HL-60 (cell line): Measurements from ENCODE around the gene VIPAS39.

ENCODE experiments used
- DNase-seq, 2 experiments: peaks; one replicate each; pipeline ENCODE4 v3.0.0-alpha.2; 2010 to 2020; ENCODE audit warnings: low read depth in 1 of 2, low spot score in 1 of 2
- H3K27ac ChIP-seq: fragments of 250-450 bp; sonication (Bioruptor Pico); replicated peaks from 2 replicates; pipeline ENCODE4 v1.5.1; 2020; ENCODE audit warnings: mild to moderate bottlenecking, moderate library complexity
- H3K27me3 ChIP-seq: fragments of 250-450 bp; sonication (Bioruptor Pico); 2 replicates; pipeline ENCODE4 v1.5.1; 2021; ENCODE audit warnings: mild to moderate bottlenecking, moderate library complexity; ENCODE audit not compliant: insufficient read depth, poor library complexity, severe bottlenecking
- H3K4me3 ChIP-seq: replicated peaks from 2 replicates; pipeline ENCODE4 v1.5.1; 2011; ENCODE audit warnings: mild to moderate bottlenecking, control low read depth, low read length; ENCODE audit not compliant: insufficient read depth
- GABPA ChIP-seq: IDR thresholded peaks from 2 replicates; pipeline ENCODE4 v1.6.1; 2012; ENCODE audit warnings: low read depth
- POLR2AphosphoS5 ChIP-seq: IDR thresholded peaks from 2 replicates; pipeline ENCODE4 v1.6.1; 2012; ENCODE audit warnings: low read depth
- SPI1 ChIP-seq: IDR thresholded peaks from 2 replicates; pipeline ENCODE4 v1.6.1; 2012; ENCODE audit warnings: low read depth, mild to moderate bottlenecking, borderline replicate concordance
- TF ChIP-seq, protein P1 (sequence below): IDR thresholded peaks from one replicate; pipeline ENCODE4 v1.5.1; 2011; ENCODE audit warnings: low read length, control low read depth, inconsistent platforms; ENCODE audit not compliant: insufficient read depth
- TF ChIP-seq, protein P2 (sequence below): IDR thresholded peaks from 2 replicates; pipeline ENCODE4 v1.6.1; 2012; ENCODE audit warnings: low read depth; ENCODE audit not compliant: insufficient replicate concordance

The VIPAS39 gene

DNA sequence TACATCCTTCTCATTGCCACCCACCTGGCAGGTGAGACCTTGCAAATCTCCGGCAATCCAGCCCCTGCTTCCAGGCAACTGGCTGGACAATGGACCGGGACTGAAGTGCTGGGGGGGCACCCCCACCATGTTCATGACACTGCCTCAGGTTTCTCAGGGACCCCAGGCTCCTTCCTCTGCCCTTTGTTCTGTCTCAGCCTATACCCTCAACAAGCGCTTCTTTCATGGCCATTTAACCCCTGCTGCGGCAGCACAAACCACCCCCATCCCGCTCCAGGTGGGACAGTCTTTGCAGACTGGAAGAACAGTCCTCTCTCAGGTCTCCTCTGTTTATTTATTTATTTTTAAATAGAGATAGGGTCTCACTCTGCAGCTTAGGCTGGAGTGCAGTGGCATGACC is 33.7 kb upstream of the VIPAS39 start:
- TF ChIP-seq, protein P1, sequence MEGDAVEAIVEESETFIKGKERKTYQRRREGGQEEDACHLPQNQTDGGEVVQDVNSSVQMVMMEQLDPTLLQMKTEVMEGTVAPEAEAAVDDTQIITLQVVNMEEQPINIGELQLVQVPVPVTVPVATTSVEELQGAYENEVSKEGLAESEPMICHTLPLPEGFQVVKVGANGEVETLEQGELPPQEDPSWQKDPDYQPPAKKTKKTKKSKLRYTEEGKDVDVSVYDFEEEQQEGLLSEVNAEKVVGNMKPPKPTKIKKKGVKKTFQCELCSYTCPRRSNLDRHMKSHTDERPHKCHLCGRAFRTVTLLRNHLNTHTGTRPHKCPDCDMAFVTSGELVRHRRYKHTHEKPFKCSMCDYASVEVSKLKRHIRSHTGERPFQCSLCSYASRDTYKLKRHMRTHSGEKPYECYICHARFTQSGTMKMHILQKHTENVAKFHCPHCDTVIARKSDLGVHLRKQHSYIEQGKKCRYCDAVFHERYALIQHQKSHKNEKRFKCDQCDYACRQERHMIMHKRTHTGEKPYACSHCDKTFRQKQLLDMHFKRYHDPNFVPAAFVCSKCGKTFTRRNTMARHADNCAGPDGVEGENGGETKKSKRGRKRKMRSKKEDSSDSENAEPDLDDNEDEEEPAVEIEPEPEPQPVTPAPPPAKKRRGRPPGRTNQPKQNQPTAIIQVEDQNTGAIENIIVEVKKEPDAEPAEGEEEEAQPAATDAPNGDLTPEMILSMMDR, result no peak
- no peak for TF ChIP-seq GABPA
- TF ChIP-seq, protein P2, sequence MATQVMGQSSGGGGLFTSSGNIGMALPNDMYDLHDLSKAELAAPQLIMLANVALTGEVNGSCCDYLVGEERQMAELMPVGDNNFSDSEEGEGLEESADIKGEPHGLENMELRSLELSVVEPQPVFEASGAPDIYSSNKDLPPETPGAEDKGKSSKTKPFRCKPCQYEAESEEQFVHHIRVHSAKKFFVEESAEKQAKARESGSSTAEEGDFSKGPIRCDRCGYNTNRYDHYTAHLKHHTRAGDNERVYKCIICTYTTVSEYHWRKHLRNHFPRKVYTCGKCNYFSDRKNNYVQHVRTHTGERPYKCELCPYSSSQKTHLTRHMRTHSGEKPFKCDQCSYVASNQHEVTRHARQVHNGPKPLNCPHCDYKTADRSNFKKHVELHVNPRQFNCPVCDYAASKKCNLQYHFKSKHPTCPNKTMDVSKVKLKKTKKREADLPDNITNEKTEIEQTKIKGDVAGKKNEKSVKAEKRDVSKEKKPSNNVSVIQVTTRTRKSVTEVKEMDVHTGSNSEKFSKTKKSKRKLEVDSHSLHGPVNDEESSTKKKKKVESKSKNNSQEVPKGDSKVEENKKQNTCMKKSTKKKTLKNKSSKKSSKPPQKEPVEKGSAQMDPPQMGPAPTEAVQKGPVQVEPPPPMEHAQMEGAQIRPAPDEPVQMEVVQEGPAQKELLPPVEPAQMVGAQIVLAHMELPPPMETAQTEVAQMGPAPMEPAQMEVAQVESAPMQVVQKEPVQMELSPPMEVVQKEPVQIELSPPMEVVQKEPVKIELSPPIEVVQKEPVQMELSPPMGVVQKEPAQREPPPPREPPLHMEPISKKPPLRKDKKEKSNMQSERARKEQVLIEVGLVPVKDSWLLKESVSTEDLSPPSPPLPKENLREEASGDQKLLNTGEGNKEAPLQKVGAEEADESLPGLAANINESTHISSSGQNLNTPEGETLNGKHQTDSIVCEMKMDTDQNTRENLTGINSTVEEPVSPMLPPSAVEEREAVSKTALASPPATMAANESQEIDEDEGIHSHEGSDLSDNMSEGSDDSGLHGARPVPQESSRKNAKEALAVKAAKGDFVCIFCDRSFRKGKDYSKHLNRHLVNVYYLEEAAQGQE, result no peak
- TF ChIP-seq SPI1, result no peak
- TF ChIP-seq POLR2AphosphoS5, result no peak
- Histone ChIP-seq H3K27me3 (no peaks in the 10 kb centered on the region), H3K27ac (no peak overlapping the region), H3K4me3 (no peak overlapping the region)
- DNase-seq, result no peak

DNA sequence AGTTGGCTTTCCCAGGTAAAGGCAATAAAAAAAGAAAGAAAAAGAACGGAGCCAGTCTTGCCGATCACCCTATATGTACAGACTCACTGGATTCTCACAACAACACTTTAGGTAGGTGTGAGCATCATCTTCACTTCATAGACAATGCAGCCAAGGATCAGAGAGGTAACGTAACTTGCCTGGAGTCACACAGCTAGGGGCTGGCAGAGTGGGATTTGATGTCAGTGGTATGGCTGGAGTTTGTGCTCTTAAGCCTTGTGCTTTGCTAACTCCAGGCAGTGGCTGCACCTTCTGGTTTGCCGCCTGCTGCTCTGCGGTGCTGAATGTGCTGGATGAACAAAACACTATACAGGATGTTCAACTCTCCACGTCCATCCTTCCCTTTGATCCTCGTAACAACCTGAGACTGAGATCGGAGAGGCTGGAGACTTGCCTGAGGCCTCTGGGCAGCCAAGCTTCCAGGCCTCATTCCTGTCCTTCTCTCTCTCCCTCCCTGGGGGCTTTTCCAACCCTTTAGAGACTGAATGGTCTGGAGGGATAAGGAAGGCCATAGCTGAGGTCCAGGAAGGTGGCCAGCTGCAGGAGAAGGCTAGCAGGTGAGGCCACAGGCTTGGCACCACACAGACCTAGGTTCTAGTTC is 33.1 kb upstream of the VIPAS39 start:
- H3K4me3 ChIP-seq, result no peak overlapping the region
- TF ChIP-seq POLR2AphosphoS5 (no peak), GABPA (no peak), SPI1 (no peak)
- TF ChIP-seq, protein P2, result no peak
- TF ChIP-seq, protein P1, result no peak
- H3K27me3 ChIP-seq, result no peaks in the 10 kb centered on the region
- no peak overlapping the region for H3K27ac ChIP-seq
- no peak for DNase-seq

DNA sequence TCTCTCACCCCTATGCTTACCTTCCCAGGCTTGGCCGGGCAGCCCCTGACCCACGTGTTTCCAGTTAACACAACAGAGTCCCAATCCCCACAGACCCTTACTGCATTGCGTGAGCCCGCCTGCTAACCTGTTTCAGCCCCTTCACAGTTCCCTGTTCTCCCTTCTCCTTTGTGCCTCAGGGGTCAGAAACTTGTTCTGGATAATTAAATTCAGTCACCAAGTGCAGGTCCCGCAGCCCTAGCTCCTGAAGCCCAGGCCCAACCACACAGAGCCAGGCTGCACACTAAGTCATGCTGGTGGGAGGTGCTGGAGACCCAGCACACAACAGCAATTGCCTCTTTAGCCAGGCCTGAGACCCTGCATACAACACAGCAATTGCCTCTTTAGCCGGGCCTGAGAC is 31.6 kb upstream of the VIPAS39 start:
- Histone ChIP-seq H3K27me3 (no peaks in the 10 kb centered on the region), H3K27ac (no peak overlapping the region), H3K4me3 (no peak overlapping the region)
- DNase-seq, result no peak
- TF ChIP-seq, protein P1, result no peak
- TF ChIP-seq, protein P2, result no peak
- no peak for TF ChIP-seq POLR2AphosphoS5
- TF ChIP-seq GABPA, result no peak
- TF ChIP-seq SPI1, result no peak
